Retina (tissue), 1 donor: ENCODE results near the gene ANKRD60.

ENCODE experiments used
- DNase-seq: peaks from one replicate; pipeline ENCODE4 v3.0.0-alpha.2; 2016

The ANKRD60 gene

DNA sequence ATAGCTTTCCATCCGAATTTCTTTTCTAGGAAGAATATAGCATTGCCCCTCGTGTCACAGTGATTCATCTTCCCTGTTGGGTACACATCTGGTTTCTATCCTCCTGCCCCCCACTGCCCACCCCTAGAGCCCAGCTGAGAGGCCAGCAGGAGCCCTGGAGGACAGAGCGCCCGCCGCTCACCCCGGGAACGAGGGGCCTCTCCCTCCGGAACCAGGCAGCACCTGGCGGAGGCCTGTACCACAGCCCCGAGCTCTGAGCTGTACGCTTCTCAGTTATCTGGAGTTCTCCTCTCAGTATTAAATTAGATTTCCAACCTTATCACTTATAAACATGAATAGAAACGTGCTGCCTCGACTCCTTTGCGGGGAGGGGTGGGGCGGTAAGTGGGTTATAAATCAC is 6.0 kb downstream of the ANKRD60 start:
- no peak for DNase-seq

DNA sequence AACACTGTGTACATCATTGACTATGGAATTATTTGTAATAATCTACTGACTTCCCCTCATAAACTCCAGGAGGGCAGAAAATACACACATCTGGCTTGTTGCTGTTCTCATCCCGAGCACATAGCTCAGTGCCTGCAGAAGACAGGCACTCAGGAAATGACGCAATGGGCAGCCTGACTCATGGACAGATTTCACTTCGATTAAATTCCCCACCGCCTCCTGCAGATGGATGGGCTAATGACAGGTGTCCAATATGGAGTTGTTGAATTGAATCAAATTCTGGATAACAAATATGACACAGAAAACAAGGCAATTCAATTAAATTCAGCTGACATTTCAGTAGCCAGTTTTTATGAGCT is 9.1 kb downstream of the ANKRD60 start:
- no peak for DNase-seq

DNA sequence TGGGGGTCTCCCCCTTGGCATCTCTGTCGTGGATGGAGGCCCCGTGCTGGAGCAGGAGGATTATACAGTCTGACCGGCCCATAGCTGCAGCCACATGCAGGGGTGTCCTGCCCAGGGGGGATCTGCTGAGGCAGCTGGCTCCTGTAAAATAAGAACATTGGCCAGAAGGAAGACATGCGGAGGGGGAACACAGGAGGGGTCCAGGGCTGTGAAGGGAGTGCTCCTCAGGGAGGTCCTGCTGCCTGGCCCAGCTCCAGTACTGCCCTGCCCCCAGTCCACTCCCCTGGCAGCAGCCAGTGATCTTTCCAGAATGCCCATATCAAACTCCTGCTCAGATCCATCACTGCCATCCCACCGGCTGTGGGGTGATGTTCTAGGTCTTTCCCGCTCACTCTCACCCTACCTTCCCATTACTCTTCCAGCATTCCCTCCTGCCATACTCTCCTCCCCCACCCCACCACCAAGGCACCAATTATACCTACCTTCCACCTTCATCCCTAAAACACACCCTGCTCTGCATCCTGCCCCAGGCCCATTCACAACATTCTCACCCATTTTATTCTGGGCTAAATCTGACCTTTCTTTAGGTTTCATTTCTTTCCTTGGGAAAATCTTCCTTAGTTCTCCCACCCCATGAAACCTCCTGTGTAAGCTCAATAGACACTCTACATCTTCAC is 9.7 kb downstream of the ANKRD60 start:
- no peak for DNase-seq

DNA sequence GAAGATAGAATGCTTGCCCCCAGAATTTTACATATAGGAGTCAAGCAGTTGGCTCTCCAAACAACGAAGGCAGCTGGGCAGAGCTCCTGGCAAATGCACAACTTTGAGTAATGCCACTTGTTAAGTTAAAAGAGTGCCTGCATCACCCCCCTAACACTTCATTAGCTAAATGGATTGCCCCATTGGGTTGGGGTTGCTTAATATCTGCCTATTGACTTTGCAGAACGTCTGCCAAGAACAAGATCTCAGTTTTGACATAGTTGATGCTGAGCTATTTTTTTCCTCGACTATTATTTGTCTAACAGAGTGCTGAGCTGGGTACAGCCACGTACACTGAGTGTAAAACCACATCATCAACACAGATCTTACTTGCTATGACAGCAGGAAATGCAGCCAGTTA is 12.1 kb downstream of the ANKRD60 start:
- no peak for DNase-seq

DNA sequence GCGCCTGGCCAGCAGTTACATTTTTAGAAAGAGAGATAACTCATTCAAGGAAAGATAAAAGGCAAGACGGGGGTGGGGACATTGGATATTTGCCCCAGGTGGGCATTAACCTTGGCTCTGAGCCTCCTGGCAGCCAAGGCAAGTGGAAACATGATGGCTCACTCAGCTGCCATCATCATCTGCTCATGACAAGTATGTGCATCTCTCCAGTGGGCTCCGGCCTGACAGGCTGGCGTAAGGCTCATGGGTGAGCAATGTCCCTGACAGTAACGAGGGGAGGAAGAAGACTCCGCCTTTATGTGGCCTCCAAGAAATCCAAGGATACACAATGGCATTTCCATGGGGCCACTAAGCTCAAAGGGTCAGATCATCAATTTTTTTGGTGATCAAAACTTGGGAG is 13.3 kb downstream of the ANKRD60 start:
- DNase-seq, result no peak

DNA sequence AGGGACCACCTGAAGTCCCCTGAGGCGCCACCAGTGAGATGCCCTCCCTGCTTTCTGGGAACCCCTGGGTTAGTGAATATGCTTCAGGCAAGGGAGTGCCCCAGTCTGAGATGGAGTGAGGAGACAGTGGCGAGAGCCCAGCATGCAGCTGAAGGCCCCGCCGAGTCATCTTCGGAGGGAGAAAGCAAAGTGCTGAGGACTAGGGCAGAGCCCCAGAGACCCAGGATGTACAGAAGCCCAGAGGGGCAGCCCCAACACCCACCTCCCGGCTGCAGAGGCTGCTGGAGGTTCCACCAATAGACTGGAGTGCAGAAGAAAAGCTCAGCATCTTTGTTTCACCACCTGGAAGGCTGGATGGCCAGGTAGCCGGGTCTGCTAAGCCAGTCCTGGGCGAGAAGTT is 14.1 kb downstream of the ANKRD60 start:
- no peak for DNase-seq

DNA sequence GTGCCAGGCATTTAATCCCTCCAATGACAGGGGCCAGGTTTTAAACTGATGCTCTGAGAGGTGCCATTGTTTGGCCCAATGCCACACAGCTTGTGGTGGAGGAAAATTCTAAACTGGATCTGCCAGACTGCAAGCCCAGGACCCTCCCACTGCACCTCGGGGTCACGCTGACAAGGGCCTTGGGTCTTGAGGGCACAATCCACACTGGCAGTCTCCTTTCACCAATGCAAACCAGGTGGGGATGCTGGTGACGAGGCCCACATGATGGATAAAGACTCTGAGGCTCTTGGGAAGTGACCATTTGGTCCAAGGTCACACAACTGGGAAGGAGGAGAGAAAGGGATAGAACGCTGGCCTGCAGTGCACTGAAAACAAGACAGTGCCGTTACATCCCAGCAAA is 14.7 kb downstream of the ANKRD60 start:
- DNase-seq, result no peak

DNA sequence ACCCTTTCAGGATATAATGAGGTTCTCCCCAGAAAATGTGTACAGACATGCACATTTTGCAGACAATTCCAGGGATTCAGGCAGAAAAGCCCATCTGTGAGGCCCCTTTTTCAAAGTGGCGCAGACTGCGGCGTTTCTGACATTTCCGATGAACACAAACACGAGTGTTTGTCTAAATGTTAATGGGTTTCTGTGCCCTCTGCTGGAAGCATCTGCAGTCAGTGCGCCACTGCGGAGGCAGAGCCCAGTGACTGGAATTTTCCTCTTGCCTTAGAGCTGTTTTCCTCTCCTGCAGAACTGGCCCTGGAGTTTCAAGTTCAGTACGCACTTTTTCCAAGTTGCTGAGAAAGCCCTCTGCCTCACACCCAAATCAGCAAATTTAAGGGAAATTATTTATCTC is 15.3 kb downstream of the ANKRD60 start:
- DNase-seq, result no peak

DNA sequence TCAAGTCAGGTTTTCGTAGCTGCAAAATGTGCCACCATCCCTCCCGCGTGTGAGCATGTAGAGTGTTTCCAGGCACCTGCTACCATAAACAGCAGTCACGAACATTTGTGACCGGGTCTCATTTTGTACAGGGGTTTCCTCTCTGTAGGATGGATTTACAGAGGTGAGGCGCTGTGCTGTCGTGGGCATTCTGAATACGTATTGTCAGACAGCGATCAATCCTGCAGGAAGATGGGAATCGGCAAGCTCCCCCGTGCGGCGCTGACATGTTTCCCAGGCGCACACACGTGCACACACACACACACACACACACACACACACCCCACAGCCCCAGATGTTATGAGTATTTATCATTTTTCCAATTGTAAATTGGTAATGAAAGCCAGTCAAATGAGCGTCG is 15.8 kb downstream of the ANKRD60 start:
- DNase-seq, result no peak

DNA sequence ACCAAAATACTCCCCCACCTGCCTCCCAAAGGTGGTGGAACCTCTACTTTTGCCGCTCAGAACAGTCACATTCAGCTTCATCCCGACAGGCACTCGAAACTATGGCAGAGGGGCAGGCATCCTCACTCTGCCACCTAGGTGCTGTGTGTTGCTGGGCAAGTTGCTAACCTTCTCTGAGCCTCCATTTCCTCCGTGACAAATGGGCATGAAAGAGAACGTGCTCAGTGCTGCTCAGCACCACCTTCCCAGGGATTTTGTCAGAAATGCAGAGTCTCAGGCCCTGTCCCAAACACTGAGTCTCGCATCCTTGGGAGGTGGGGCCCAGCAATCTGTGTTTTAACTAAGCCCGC is 18.1 kb downstream of the ANKRD60 start:
- DNase-seq, result no peak

DNA sequence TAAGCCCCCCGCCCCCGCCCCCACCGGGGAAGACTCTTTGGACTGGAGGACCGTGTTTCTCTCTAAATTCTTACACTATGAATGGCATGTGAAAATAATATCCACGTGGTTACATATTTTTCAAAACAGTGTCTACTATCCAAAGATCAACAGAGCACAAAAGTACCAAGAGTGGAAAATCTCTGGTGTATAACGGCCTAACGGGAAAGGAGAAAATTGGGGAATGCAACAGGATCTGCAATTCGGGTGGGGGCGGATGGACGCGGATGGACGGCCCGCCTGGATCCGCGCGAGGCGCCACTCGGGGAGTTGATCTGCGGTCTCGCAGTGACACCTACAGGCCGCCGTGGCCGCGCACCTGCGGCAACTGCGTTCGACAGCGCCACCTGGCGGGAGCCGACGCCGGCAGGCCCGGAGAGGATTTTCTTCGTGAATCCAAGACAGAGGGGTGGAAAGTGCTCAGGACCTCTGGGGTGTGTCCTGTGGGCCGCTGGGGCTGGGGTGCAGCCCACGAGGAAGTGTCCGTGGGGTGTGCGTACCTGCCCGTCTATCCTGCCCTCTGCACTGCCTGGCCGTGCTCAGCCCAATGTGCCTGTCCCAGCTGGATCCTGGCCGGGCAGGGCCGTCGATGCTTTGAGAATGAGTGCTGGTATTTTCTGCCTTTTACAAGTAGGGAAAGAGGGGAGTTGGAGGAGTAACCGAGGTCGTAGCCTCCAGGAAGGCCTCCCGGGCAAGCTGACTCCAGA is 18.6 kb downstream of the ANKRD60 start:
- DNase-seq, result peak; percentile 93

DNA sequence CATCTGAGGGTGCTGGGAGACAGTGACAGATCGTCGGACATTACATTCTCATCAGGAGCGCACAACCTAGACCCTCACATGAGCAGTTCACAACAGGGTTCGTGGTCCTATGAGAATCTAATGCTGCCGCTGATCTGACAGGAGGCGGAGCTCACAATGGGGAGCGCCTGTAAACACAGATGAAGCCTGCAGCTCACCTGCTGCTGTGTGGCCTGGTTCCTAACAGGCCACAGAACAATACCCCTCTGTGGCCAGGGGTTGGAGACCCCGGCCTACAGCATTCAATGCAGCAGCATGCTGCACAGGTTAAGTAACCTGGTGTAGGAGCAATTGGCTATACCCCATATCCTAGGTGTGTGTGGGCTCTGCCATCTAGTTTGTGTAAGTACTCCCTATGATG is 19.5 kb downstream of the ANKRD60 start:
- DNase-seq, result no peak

DNA sequence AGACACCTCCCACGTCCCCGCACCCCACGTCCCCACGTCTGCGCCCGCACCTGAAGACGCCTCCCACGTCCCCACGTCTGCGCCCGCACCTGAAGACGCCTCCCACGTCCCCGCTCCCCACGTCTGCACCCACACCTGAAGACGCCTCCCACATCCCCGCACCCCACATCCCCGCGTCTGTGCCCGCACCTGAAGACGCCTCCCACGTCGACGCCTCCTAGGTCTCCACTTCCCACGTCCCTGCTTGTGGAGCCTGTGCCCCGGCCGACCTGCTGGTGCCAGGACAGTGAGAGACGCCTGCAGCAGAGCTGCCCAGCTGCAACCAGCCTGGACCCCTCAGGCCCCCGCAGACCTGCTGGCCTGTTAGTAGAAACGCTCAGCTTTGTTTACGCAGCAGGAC is 22.6 kb downstream of the ANKRD60 start:
- no peak for DNase-seq

DNA sequence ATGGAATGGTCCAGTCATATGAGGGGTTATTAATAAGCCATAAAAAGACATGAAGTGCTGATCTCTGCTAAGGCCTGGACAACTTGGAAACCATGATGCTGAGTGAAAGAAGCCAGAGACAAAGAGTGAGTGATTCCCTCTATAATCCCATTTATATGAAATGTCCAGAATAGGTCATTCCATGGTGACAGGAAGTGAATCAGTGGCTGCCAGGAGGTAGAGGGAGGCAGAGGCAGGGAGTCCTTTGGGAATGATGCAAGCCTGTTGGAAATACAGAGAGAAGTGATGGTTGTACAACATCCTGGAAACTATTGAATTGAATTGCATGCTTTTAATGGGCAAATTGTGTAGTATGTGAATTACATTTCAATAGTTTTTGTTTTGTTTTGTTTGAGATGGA is 26.4 kb downstream of the ANKRD60 start:
- DNase-seq, result no peak

DNA sequence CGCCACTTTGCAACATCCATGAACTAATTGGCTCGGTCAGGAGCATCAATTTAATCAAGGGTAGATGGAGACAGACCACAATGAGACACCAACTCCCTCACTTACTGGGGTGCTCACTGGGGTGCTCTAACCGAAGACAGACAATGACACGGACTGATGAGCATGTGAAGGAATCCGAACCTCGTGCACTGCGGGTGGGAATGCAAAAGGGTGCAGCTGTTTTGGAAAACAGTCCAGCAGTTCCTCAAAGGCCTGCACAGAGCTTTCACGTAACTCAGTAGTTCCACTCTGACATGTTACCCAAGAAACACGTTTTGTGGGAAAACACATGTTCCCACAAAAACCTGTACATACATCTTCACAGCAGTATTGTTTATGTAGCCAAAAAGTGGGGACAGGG is 26.8 kb downstream of the ANKRD60 start:
- no peak for DNase-seq

DNA sequence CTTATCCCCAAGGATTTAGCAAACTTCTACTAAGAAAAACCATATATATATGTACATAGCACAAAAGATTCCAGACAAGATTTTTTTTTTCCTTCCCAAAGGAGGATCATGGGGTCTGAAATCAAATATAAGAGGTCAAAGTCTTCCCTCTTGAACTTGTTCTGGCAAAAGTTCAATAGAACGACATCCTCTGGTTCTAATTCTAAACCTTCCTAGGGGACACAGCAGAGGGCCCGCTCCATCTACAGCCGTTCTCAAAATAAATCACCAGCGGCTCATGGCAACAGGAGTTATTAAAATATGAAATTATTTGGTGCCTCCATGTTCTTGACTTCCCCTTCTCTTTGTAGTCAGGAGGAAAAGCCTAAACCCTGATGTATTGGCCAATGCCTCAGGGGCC is 29.0 kb downstream of the ANKRD60 start:
- no peak for DNase-seq

DNA sequence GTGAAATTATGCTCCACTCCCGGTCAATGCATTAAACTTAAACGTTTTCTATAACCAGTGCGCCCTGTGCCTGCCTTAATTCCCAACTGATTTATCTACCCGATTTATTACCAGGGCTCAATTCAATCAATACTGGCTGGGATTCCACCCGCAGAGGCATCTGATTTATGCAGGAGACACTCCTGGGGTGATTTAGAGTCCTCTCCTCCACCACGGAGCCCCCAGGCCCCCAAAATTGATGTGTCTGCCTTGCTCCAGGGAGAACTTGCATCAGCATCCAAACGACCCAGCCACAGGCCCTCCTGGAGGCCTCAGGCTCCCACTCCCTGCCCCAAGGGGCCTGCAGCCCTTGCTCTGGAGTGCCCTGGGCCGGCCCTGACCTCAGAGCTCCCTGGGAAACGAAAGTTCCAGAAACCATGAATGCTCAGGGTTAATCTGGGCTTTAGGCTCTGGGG is 29.5 kb downstream of the ANKRD60 start:
- DNase-seq, result no peak

DNA sequence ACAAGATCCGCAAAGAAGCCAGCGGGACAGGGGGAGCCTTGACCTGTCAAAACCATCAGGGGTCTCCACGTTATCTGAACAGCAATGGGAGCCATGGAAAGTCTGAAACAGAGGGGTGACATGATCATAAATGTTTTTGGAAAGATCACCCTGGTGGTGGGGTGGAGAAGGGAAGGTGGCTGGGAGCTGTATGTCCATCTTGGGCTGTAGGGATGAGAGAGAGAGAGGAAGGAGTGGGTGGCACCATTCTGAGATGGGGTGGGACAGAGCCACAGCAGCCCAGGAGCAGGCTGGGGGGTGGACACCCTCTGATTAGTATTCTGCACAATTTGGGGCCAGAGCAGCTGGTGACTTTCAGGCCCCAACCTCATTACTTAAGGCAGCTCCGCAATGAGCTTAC is 30.1 kb downstream of the ANKRD60 start:
- DNase-seq, result no peak

DNA sequence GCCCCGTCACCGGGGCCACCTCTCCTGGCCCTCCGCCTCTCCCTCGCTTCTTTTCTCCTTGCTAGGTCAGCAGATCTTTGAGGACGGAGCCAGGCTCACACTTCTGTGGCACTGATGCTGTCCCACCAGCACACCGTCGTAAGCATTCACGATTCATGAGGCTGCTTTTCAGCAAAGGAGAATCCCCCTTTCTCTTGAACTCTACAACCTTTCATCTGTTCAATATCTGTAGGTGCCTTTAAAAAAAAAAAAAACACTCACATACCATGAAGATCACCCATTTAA is 31.3 kb downstream of the ANKRD60 start:
- DNase-seq, result no peak

DNA sequence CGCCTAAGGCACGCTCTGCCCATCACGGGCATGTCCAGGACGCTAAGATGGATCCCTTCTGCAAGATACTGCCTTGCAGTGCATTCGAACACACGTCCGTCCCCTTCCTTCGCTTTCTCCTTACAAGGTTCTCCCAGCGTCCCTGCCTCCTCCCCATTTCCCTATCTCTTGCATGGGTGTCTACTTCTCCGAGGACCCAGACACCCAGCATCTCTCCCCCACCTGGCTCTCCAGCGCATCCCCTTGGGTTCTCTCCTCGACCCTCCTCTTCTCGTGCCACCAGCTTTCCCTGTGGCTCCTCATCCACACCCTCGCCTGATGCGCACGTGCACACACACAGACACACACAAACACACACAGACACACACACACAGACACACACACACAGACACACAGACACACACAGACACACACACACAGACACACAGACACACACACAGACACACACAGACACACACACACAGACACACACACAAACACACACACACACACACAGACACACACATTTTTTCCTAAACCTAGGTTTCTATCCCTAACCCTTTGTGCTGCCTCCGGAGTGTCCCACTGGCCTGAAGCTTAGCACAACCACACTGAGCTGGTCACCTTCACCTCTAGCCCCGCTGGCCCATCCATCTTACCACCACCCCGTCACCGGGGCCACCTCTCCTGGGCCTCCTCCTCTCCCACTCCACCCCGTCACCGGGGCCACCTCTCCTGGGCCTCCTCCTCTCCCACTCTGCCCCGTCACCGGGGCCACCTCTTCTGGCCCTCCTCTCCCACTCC is 31.9 kb downstream of the ANKRD60 start:
- DNase-seq, result no peak

DNA sequence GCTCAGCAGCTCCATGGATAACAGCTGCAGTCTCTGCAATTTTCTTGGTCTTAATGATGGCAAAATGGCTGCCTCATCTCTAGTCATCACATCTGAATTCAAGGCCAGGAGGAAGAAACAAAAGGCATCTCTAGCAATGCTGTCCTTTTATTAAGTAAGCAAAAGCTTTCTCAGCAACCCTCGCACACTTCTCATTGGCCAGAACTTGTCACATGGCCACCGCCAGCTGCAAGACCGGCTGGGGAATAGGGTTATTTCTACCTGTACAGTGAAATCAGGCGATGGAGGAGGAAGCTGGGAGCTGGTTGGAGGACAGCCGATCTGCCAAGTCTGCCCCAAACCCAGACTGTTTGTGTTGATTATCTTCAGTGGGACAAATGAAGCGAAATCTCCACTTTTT is 33.4 kb downstream of the ANKRD60 start:
- DNase-seq, result no peak

DNA sequence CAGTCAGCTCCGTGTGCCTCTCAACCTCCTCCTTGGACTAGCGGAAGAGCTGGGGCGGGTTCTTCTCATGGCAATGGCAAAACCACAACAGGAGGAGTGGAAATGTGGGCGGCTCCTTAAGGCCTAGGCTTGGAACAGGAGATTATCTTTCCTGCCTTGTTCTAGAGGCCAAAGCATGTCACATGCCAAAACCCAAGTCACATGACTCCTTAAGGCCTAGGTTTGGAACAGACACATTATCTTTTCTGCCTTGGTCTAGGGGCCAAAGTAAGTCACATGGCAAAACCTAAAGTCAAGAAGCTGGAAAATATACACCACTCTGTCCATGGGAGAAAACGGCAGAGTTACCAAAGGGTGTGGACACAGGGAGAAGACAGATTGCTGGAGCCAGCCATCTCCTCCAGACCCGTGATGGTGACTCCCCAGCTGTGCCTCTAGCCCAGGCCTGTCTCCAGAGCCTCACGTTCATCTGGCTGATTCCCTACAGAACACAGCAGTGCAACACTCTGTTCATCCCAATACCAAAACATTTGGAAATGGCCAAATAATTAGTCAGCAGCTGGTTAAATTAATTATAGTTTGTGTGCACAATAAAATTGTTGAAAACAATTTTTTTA is 34.2 kb downstream of the ANKRD60 start:
- no peak for DNase-seq

DNA sequence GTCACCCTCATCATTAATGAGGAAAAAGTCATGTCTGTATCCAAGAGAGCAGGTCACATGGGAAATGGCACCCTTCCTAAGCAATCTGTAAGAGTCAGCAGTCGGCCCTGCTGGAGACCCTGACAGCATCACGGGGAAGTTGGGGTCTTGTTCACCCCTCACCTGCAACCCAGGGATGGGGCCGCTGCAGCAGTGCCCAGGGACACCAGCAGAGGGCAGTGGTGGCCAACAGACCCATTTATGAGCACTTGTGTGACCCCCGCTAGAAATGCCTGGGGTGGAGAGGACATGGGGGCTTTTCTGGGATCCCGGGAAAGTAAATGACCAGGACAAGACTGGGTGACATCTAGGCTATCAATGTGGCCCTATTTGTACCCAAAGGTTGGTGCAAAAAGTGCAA is 35.9 kb downstream of the ANKRD60 start:
- no peak for DNase-seq

DNA sequence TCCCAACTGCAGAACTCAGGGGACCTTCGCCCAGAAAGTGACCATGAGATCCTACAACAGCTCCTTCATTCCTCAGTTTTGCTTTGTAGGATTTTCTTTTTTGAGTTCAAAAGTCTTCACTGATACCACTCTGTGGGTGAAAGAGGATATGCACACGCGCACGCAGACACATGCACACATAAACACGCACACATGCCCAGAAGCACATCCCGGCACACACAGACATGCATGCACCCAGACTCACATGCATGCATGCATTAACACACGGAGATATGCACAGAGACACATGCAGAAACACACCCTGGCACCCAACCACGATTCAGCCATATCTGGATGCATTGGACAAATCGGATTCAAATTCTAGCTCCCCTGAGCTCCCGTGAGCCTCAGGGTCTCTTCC is 36.4 kb downstream of the ANKRD60 start:
- no peak for DNase-seq
